Neutrophil (primary cell): ENCODE data around the gene TCERG1L.

ENCODE experiments used
- H3K27ac ChIP-seq: fragments of 200-600 bp; sonication (generic); 2 replicates; pipeline ENCODE4 v1.5.1; 2016; ENCODE audit warnings: mild to moderate bottlenecking, moderate library complexity
- H3K27me3 ChIP-seq: fragments of 200-600 bp; sonication (generic); 2 replicates; pipeline ENCODE4 v1.6.0; 2016; ENCODE audit warnings: mild to moderate bottlenecking
- H3K36me3 ChIP-seq: fragments of 200-600 bp; sonication (generic); 2 replicates; pipeline ENCODE4 v1.5.1; 2017
- H3K4me1 ChIP-seq, 2 experiments: fragments of 200-600 bp in 1 of 2; sonication (generic) in 1 of 2; 1 replicate in 1 of 2; 2 replicates in 1 of 2; pipeline versions ENCODE4 v1.5.1 to v1.6.1; 2013 to 2016; ENCODE audit warnings: low read depth in 1 of 2, low read length in 1 of 2, mild to moderate bottlenecking in 1 of 2, moderate library complexity in 1 of 2; ENCODE audit not compliant: control insufficient read depth in 1 of 2, insufficient read depth in 1 of 2
- H3K4me3 ChIP-seq, 2 experiments: fragments of 200-600 bp in 1 of 2; sonication (generic) in 1 of 2; 1 replicate in 1 of 2; 2 replicates in 1 of 2; pipeline ENCODE4 v1.5.1; 2013 to 2016; ENCODE audit warnings: low read depth in 1 of 2, low read length in 1 of 2, mild to moderate bottlenecking in 1 of 2, moderate library complexity in 1 of 2
- H3K9me3 ChIP-seq: fragments of 200-600 bp; sonication (generic); 2 replicates; pipeline ENCODE4 v1.5.1; 2016
- CTCF ChIP-seq: fragments of 200-600 bp; sonication (generic); IDR thresholded peaks from 2 replicates; pipeline ENCODE4 v1.5.1; 2016; ENCODE audit warnings: antibody characterized with exemption

Gene TCERG1L

DNA sequence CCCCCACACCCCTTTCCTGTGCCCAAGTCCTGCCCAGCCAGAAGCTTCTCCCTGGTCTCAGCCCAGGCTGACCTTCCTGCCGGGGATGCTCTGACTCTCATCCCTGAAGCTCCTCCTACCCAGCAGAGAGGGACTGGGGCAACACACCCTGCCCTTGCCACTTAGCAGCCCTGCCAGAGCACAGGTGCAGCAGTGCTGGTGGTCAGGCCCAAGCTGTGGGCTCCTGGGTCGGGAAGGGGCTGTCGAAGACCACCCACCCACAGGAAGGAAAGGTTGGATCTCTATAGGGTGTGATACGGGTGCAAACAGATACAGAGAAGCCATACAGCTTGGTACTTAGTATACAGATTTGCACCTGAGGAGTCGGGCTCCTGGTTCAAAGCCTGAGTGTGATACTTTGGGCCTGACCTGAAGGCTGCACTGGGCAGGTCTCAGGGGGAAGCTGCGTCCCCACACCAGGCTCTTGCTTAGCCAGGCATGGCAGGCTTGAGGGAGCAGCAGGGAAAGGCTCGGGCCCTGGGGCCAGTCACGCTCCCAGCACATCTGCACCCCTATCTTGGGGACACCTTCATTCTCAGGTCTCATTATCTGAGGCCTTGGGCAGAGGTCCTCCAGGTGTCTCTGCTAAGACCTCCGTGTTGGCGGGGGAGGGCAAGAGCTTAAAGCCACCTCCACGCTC lies 47.3 kb downstream of the TCERG1L start:
- Histone ChIP-seq H3K27me3 (no peaks in the 10 kb centered on the region), H3K27ac (no peak overlapping the region), H3K4me3 (no peak overlapping the region), H3K9me3 (no peaks in the 10 kb centered on the region), H3K36me3 (no peaks in the 10 kb centered on the region), H3K4me1 (no peaks in the 10 kb centered on the region)
- no peak for TF ChIP-seq CTCF

DNA sequence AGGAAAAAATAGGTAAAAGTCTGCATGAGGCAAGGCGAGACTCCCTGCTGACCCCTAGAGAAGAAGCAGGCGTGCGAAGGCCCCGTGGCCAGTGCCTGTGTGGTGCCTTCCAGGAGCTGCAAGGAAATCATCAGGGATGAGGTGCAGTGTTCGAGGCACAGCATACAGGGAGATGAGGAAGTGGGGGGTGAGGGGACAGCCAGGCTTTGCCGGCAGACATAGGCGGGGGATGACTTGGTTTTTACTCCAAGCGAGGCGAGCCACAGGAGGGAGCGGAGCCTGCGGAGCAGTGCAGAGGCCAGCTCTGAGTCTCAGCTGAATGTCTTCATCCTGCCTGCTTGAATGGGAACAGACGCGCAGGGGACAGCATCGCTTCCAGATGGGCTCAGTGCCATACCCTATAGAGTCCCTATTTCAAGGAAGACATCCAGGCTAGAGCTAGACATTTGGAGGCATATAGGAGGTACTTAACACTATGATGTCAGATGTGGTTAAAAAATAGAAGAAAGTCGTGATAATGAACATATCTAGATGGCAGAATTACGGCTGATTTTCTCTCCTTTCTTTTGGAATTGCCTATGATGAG lies 49.5 kb downstream of the TCERG1L start:
- TF ChIP-seq CTCF = no peak
- Histone ChIP-seq H3K36me3 (no peaks in the 10 kb centered on the region), H3K9me3 (no peaks in the 10 kb centered on the region), H3K4me3 (no peak overlapping the region), H3K4me1 (no peaks in the 10 kb centered on the region), H3K27ac (no peak overlapping the region), H3K27me3 (no peaks in the 10 kb centered on the region)

GRCh38 chr10:131260452-131261211 lies 50.9 kb downstream of the TCERG1L start:
- no peak overlapping the region for H3K4me3 ChIP-seq
- no peaks in the 10 kb centered on the region for H3K27me3 ChIP-seq
- H3K4me1 ChIP-seq = no peaks in the 10 kb centered on the region
- no peak for TF ChIP-seq CTCF
- H3K9me3 ChIP-seq = no peaks in the 10 kb centered on the region
- H3K36me3 ChIP-seq = no peaks in the 10 kb centered on the region
- no peak overlapping the region for H3K27ac ChIP-seq

- Histone ChIP-seq H3K4me1 (no peaks in the 10 kb centered on the region), H3K4me3 (no peak overlapping the region), H3K36me3 (no peaks in the 10 kb centered on the region), H3K9me3 (no peaks in the 10 kb centered on the region), H3K27ac (no peak overlapping the region), H3K27me3 (no peaks in the 10 kb centered on the region)
- no peak for TF ChIP-seq CTCF
Observed at GRCh38 chr10:131260031-131260430, 51.5 kb downstream of the TCERG1L start.

DNA sequence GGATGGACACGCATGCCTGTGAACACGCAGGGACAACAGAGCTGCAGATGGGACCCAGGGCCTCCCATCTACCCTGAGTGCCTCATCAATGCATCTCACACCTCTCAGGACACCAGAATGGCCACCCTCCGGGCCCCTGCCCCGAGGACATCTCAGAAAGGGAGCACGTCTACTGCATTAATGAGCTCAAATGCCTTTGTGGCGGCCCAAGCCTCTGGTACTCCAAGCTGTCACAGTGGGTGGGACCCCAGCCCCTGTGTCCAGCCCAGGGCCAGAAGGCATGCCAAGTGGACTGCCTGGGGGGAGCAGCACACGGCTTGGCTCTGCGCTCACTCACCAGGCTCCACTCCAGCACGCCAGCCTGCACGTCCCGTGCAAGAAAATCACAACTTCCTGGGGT lies 52.0 kb downstream of the TCERG1L start:
- Histone ChIP-seq H3K27ac (no peak overlapping the region), H3K36me3 (no peaks in the 10 kb centered on the region), H3K27me3 (no peaks in the 10 kb centered on the region), H3K4me1 (no peaks in the 10 kb centered on the region), H3K4me3 (no peak overlapping the region), H3K9me3 (no peaks in the 10 kb centered on the region)
- no peak for TF ChIP-seq CTCF
